Metanephros (tissue), 1 donor: ENCODE data around the gene MYL3. TPM values are rescaled to one million over a fixed set of nuclear protein-coding genes. Genes with fewer than 3 reads are reported as not detected.

Experiments used
- total RNA-seq: library from RNA; depleted of rRNA; stranded (reverse); fragments of >200 nt; gene quantifications from one replicate; pipeline ENCODE4 v1.2.3, GENCODE V29; 2014

The MYL3 gene
- 23.5 TPM for total RNA-seq

GRCh38 chr3:46863261-46863782 is at the start of gene MYL3:
MYL3 (minus strand) TSS chr3:46863444; CDS start chr3:46863390, 54 bp downstream.

GRCh38 chr3:46877406-46878125 is 14.3 kb upstream of the MYL3 start, which contains the start of gene PTH1R:
PTH1R (plus strand) TSS chr3:46877721; CDS start chr3:46883560, 5,839 bp downstream.

Other genes with a start within 250 kb of the MYL3 start
- 12.2 TPM for gene ALS2CL, start 169.8 kb downstream of the MYL3 start, total RNA-seq
- 0.64 TPM for gene TMIE, start 162.1 kb downstream of the MYL3 start, total RNA-seq
- gene PRSS50, start 145.6 kb downstream of the MYL3 start, total RNA-seq, result 0.99 TPM
- gene PTH1R, start 14.3 kb upstream of the MYL3 start, total RNA-seq, result 127 TPM
- gene CCDC12, start 113.3 kb upstream of the MYL3 start, total RNA-seq, result 28.1 TPM
- 39.9 TPM for gene NBEAL2, start 116.2 kb upstream of the MYL3 start, total RNA-seq